ENCODE results near the gene LCN12. TPM values are rescaled to one million over a fixed set of nuclear protein-coding genes. Genes with fewer than 3 reads are reported as not detected.

The LCN12 gene
- total and polyA plus RNA-seq, 3 donors from 2014 or later: 11.5 to 27.8 (median 27.1) TPM

DNA sequence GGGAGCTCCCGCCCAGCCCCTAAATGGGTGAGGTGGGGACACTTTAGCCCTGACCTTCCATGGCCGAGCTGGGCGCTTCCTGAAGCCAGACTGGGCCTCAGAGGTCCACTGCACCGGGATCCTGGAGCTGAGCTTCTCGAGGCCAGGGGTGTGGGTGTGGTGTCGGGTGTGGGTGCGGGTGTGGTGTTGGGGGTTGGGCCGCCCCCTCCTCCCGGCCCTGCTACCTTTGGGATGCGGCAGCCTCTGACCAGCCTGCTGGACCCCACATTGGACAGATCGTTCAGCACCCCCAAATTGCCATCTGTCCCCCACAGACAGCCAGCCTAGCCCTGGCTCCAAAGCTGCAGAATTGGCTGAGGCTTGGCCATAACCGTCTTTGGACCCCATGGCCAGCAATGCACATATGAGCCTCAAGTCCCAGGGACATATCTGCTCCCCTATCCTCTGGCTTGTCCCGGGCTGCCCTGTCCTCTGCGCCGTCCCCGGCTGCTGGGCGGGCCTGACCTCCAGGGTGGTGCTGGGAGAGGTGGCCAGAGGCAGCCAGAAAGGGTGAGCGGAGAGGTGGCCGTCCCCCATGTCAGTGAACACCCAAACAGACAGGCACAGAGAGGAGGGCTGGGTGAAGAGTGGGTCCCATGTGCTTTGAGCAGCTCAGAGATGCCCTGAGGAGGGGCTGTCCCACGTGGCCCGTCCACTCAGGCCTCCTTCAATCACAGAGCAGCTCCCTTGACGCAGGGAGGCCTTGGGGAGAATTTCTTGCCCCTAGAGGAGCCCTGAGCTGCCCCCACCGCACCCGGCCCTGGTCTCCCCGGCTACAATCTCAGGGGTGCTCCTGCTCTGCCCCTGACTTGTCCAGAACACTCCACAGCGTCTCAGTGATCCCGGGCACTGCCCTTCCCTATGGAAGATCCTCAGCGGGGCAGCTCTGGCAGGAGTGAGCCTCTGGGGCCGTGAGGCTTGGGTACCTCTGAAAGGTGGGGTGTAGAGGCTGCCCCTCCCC, 21.8 kb downstream of the LCN12 start:
- peak overlapping the region in 1 of 2 donors; percentile 92 for H3K27ac ChIP-seq
- peaks cover 75% of the 10 kb centered on the region for H3K4me1 ChIP-seq
- WGBS, 2 donors: 87 to 89% methylated on average over 17 to 29 of the region's 29 CpGs
- DNase-seq: no peak
- intact Hi-C loops (cut with DNase I; ENCODE audit: low total_unique reads): no loop called here
- H3K36me3 ChIP-seq (ENCODE audit: low read depth, missing control alignments): no peaks in the 10 kb centered on the region
- no peaks in the 10 kb centered on the region for H3K27me3 ChIP-seq
- TF ChIP-seq CTCF (IDR thresholded peaks at IDR 0.05) (no peak), POLR2A (IDR thresholded peaks at IDR 0.05) (no peak)
- no peaks in the 10 kb centered on the region for H3K9me3 ChIP-seq
- no peak overlapping the region for H3K4me3 ChIP-seq

GRCh38 chr9:136974817-136975535, 22.9 kb downstream of the LCN12 start:
- intact Hi-C loops (cut with DNase I; ENCODE audit: low total_unique reads): no loop called here
- Histone ChIP-seq H3K9me3 (no peaks in the 10 kb centered on the region), H3K4me3 (no peak overlapping the region)

GRCh38 chr9:136975644-136976043, 23.6 kb downstream of the LCN12 start:
- Histone ChIP-seq H3K9me3 (no peaks in the 10 kb centered on the region), H3K4me1 (peaks cover 62% of the 10 kb centered on the region), H3K4me3 (no peak overlapping the region), H3K27ac (peak overlapping the region; percentile 84 to 92), H3K36me3 (ENCODE audit: low read depth, missing control alignments) (no peaks in the 10 kb centered on the region), H3K27me3 (no peaks in the 10 kb centered on the region)
- peak in 1 of 3 experiments; percentile 15 for TF ChIP-seq CTCF (IDR thresholded peaks at IDR 0.05)
- TF ChIP-seq POLR2A (IDR thresholded peaks at IDR 0.05): no peak
- DNase-seq: peak; percentile 62
- WGBS, 2 donors: 70 to 74% methylated on average over 10 to 14 of the region's 14 CpGs
- intact Hi-C loops (cut with DNase I; ENCODE audit: low total_unique reads): no loop called here

More at GRCh38 chr9:136974817-136975535, 22.9 kb downstream of the LCN12 start:
- Histone ChIP-seq H3K27me3 (no peaks in the 10 kb centered on the region), H3K27ac (peak overlapping the region; percentile 84 to 92), H3K4me1 (peaks cover 65% of the 10 kb centered on the region), H3K36me3 (ENCODE audit: low read depth, missing control alignments) (no peaks in the 10 kb centered on the region)
- WGBS, 2 donors: 54 to 57% methylated on average over 5 to 15 of the region's 15 CpGs
- DNase-seq: no peak
- TF ChIP-seq POLR2A (IDR thresholded peaks at IDR 0.05) (no peak), CTCF (IDR thresholded peaks at IDR 0.05) (no peak)

DNA sequence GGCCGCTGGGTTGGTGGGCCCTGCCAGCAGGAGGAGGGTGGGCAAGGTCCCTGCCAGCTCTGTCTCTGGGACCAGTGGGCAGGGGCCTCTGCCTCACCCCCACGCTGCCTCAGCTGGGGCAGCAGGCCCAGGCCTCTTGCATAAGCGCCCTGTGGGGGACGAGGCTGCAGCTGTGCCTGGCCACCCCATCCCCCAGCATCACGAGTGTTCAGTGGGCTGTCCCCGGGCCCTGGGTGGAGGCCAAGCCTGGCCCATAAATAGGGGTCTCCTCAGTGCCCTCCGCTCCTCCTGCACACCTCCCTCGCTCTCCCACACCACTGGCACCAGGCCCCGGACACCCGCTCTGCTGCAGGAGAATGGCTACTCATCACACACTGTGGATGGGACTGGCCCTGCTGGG, 25.1 kb downstream of the LCN12 start, which contains the start of gene PTGDS:
Gene PTGDS, plus strand, starts transcription at position 282 of the 400 bp plus-strand sequence. Its CDS starts 75 bp downstream, at position 357.
- Histone ChIP-seq H3K27ac (peak within 1 kb of the TSS; percentile 84 to 92), H3K36me3 (ENCODE audit: low read depth, missing control alignments) (no peaks in the 10 kb centered on the region), H3K4me3 (peak within 1 kb of the TSS; percentile 80 to 85), H3K4me1 (peaks cover 63% of the 10 kb centered on the region), H3K9me3 (no peaks in the 10 kb centered on the region), H3K27me3 (no peaks in the 10 kb centered on the region)
- DNase-seq: peak; percentile 94
- WGBS, 2 donors: 54% methylated on average over 10 of the region's 10 CpGs; no CpG with 5 or more reads in 1 of the 2 donors
- TF ChIP-seq CTCF (IDR thresholded peaks at IDR 0.05): peak in 1 of 3 experiments; percentile 18
- TF ChIP-seq POLR2A (IDR thresholded peaks at IDR 0.05): peak; percentile 46
- intact Hi-C loops (cut with DNase I; ENCODE audit: low total_unique reads): no loop called here
